GM23338 (cell line): ENCODE results near the gene LAPTM4A. TPM values are rescaled to one million over a fixed set of nuclear protein-coding genes. Genes with fewer than 3 reads are reported as not detected.

Source experiments
- ATAC-seq: fragments of 200-7000 bp; cut with Tn5 transposase; 3 replicates; pipeline ENCODE4 v1.9.1; 2020
- DNase-seq: peaks from one replicate; pipeline ENCODE4 v3.0.0-alpha.2; 2015; ENCODE audit warnings: low spot score
- H2AFZ ChIP-seq: fragments of 200-600 bp; sonication (generic); 2 replicates; pipeline ENCODE4 v1.8.0; 2016; ENCODE audit warnings: antibody characterized with exemption, mild to moderate bottlenecking, moderate library complexity
- H3F3A ChIP-seq: fragments of 200-600 bp; sonication (generic); replicated peaks from 2 replicates; pipeline ENCODE4 v1.8.0; 2017; ENCODE audit warnings: antibody characterized with exemption, mixed run types, low read depth
- H3K27ac ChIP-seq: fragments of 200-600 bp; sonication (generic); 2 replicates; pipeline ENCODE4 v1.6.1; 2016; ENCODE audit warnings: low read depth
- H3K27me3 ChIP-seq: fragments of 200-600 bp; sonication (generic); 2 replicates; pipeline ENCODE4 v1.8.0; 2016; ENCODE audit warnings: mild to moderate bottlenecking, mixed run types, moderate library complexity; ENCODE audit not compliant: insufficient read depth
- H3K36me3 ChIP-seq: fragments of 200-600 bp; sonication (generic); 2 replicates; pipeline ENCODE4 v1.8.0; 2016; ENCODE audit warnings: mild to moderate bottlenecking; ENCODE audit not compliant: insufficient read depth
- H3K4me1 ChIP-seq: fragments of 200-600 bp; sonication (generic); 2 replicates; pipeline ENCODE4 v1.8.0; 2016; ENCODE audit warnings: mild to moderate bottlenecking, moderate library complexity; ENCODE audit not compliant: insufficient read depth
- H3K4me2 ChIP-seq: fragments of 200-600 bp; sonication (generic); 2 replicates; pipeline ENCODE4 v1.7.1; 2017; ENCODE audit warnings: mixed run types
- H3K4me3 ChIP-seq: fragments of 200-600 bp; sonication (generic); 2 replicates; pipeline ENCODE4 v1.6.1; 2016; ENCODE audit warnings: mixed run types
- H3K79me2 ChIP-seq: fragments of 200-600 bp; sonication (generic); replicated peaks from 2 replicates; pipeline ENCODE4 v1.8.0; 2017; ENCODE audit warnings: mild to moderate bottlenecking; ENCODE audit not compliant: insufficient read depth
- H3K9me2 ChIP-seq: fragments of 200-600 bp; sonication (generic); 2 replicates; pipeline ENCODE4 v1.8.0; 2017; ENCODE audit not compliant: insufficient read depth
- H4K20me1 ChIP-seq: fragments of 200-600 bp; sonication (generic); replicated peaks from 2 replicates; pipeline ENCODE4 v1.8.0; 2017; ENCODE audit warnings: mild to moderate bottlenecking; ENCODE audit not compliant: insufficient read depth
- H3K27ac Mint-ChIP-seq: 2 replicates; pipeline ENCODE4 v1.8.0; 2020; ENCODE audit warnings: inconsistent platforms, mild to moderate bottlenecking, moderate library complexity, mixed read lengths
- H3K27me3 Mint-ChIP-seq: 3 replicates; pipeline ENCODE4 v1.8.0; 2022; ENCODE audit warnings: low read depth, mild to moderate bottlenecking, moderate library complexity, mixed read lengths, inconsistent platforms; ENCODE audit not compliant: insufficient read depth, poor library complexity
- H3K36me3 Mint-ChIP-seq: 3 replicates; pipeline ENCODE4 v1.8.0; 2021; ENCODE audit warnings: low read depth, mild to moderate bottlenecking, inconsistent platforms, moderate library complexity, mixed read lengths
- H3K4me1 Mint-ChIP-seq: 3 replicates; pipeline ENCODE4 v1.8.0; 2020; ENCODE audit warnings: mild to moderate bottlenecking, inconsistent platforms, mixed read lengths
- H3K4me3 Mint-ChIP-seq: 3 replicates; pipeline ENCODE4 v1.8.0; 2021; ENCODE audit warnings: moderate library complexity, mild to moderate bottlenecking, inconsistent platforms, mixed read lengths
- H3K9me3 Mint-ChIP-seq: 3 replicates; pipeline ENCODE4 v1.8.0; 2020; ENCODE audit warnings: moderate library complexity, mild to moderate bottlenecking, inconsistent platforms, mixed read lengths
- CREB1 ChIP-seq: fragments of 250-450 bp; sonication (Bioruptor Pico); IDR thresholded peaks from 2 replicates; pipeline ENCODE4 v1.5.0; 2020; ENCODE audit warnings: low read depth, mild to moderate bottlenecking, moderate library complexity
- EZH2phosphoT487 ChIP-seq: fragments of 200-600 bp; sonication (generic); IDR thresholded peaks from one replicate; pipeline ENCODE4 v1.8.1; 2018; ENCODE audit warnings: antibody characterized with exemption; ENCODE audit not compliant: unreplicated experiment
- JUNB ChIP-seq: IDR thresholded peaks from one replicate; pipeline ENCODE4 v1.6.1; 2016; ENCODE audit warnings: antibody characterized with exemption; ENCODE audit not compliant: unreplicated experiment
- NANOG ChIP-seq: IDR thresholded peaks from 2 replicates; pipeline ENCODE4 v1.6.1; 2016; ENCODE audit warnings: antibody characterized with exemption, borderline replicate concordance
- POLR2AphosphoS5 ChIP-seq: IDR thresholded peaks from 2 replicates; pipeline ENCODE4 v1.6.1; 2016; ENCODE audit warnings: antibody characterized with exemption, low read depth
- ZNF114 ChIP-seq: fragments of 250-450 bp; sonication (Bioruptor Pico); IDR thresholded peaks from 2 replicates; pipeline ENCODE4 v1.5.0; 2020; ENCODE audit warnings: mild to moderate bottlenecking, moderate library complexity
- ZNF331 ChIP-seq: fragments of 250-450 bp; sonication (Bioruptor Pico); IDR thresholded peaks from 2 replicates; pipeline ENCODE4 v1.5.0; 2020; ENCODE audit warnings: low read depth, mild to moderate bottlenecking, moderate library complexity
- polyA plus RNA-seq: library from polyadenylated mRNA; unstranded; fragments of >200 nt; fragmentation: Nextera tagmentation; extraction: Ambion mirVana; gene quantifications from 2 replicates; pipeline ENCODE4 v1.2.1, GENCODE V29; 2016
- total RNA-seq: library from RNA; depleted of rRNA; stranded (reverse); fragments of >200 nt; shearing (Covaris generic); gene quantifications from 2 replicates; pipeline ENCODE4 v1.2.3, GENCODE V29; 2014
- TF ChIP-seq, protein P1 (sequence below), 2 experiments: fragments of 200-600 bp in 1 of 2; sonication (generic) in 1 of 2; conservative IDR thresholded peaks; 2 replicates each; pipeline versions ENCODE4 v1.5.1 to v1.6.1; 2016 to 2017; ENCODE audit warnings: antibody characterized with exemption in 2 of 2, low read depth in 2 of 2, mild to moderate bottlenecking in 2 of 2, moderate library complexity in 1 of 2
- TF ChIP-seq, protein P2 (sequence below): IDR thresholded peaks from 2 replicates; pipeline ENCODE4 v1.6.1; 2016; ENCODE audit warnings: antibody characterized with exemption

Gene LAPTM4A
- total and polyA plus RNA-seq, 2 experiments from 2014 or later, result 123 to 214 TPM

DNA sequence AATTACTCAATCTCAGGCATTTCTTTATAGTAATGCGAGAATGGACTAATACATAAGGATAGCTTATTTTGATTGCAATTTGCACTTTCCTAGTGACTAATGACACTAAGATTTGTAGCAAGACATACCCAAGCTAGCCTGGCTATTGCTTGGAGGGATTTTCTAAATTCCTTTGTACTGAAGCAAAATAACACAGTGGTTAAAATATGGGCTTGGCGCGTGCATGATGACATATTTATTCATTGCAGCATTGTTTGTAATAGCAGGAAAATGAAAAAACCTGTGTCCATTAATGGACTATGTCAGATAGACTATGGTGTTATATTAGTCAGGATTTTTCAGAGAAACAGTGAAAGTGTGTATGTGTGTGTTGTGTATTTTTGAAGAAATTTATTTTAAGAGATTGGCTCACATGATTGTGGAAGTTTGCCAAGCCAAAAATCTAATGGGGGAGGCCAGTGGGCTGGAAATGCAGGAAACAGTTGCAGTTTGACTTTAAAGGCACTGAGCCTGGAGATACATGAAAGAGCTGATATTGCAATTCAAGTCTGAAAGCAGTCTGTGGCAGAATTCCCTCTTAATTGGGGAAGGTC, 16.7 kb upstream of the LAPTM4A start (continued):
- no peak for TF ChIP-seq POLR2AphosphoS5
- TF ChIP-seq NANOG, result no peak
- TF ChIP-seq, protein P1, sequence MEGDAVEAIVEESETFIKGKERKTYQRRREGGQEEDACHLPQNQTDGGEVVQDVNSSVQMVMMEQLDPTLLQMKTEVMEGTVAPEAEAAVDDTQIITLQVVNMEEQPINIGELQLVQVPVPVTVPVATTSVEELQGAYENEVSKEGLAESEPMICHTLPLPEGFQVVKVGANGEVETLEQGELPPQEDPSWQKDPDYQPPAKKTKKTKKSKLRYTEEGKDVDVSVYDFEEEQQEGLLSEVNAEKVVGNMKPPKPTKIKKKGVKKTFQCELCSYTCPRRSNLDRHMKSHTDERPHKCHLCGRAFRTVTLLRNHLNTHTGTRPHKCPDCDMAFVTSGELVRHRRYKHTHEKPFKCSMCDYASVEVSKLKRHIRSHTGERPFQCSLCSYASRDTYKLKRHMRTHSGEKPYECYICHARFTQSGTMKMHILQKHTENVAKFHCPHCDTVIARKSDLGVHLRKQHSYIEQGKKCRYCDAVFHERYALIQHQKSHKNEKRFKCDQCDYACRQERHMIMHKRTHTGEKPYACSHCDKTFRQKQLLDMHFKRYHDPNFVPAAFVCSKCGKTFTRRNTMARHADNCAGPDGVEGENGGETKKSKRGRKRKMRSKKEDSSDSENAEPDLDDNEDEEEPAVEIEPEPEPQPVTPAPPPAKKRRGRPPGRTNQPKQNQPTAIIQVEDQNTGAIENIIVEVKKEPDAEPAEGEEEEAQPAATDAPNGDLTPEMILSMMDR (conservative IDR thresholded peaks at IDR 0.05; ENCODE audit: low read depth in 2 of 2), result no peak

DNA sequence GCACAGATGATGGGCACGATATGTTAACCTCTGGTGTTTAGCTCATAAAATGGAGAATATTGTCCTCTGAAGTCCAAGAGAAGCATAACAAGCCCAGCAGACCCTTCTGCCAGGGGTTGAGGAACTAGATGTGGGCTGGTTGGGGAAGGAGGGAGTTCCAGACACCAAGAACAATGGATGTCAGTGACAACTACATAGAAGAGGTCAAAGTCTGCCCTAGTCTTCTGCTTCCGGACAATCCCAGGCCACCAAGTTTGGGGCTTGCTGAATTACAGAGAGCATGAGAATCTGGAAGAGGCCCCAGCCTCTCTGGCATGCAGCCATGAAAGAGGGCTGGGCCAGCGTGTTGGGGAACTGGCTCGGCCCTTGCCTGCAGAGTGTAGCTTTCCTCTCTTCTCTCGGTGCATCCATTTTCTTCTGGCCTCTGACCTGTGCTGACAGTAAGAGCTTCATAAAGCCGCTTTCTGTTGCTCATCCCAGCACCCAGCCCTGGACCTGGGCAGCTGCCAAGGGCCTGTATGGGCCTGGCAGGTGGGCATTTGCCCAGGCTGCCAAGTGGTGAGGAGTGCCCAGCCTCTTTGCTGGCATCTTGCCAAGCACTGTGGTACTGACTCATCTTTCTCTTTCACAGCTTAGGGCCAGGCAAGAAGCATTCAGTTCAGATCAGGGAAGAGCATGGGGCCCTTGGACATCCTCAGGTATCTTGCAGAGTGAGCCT, 14.6 kb upstream of the LAPTM4A start:
- Histone ChIP-seq H3K9me2 (no peaks in the 10 kb centered on the region; the same call in none of the 2 replicates), H3K4me1 (no peaks in the 10 kb centered on the region), H3K27ac (no peak overlapping the region), H3K27me3 (no peaks in the 10 kb centered on the region), H4K20me1 (no peaks in the 10 kb centered on the region), H2AFZ (no peak overlapping the region; the same call in 1 of the 2 replicates), H3K79me2 (no peaks in the 10 kb centered on the region), H3K4me2 (no peak overlapping the region), H3F3A (no peaks in the 10 kb centered on the region), H3K36me3 (no peaks in the 10 kb centered on the region), H3K4me3 (no peak overlapping the region)
- Mint-ChIP-seq H3K36me3 (no peaks in the 10 kb centered on the region), H3K4me3 (no peak overlapping the region), H3K9me3 (0 out of 3 replicates have a peak, but pooled peaks cover 2% of the 10 kb centered on the region), H3K27ac (no peak overlapping the region), H3K4me1 (peaks cover 2% of the 10 kb centered on the region; the same call in 2 of the 3 replicates), H3K27me3 (no peaks in the 10 kb centered on the region)
- DNase-seq, result no peak
- TF ChIP-seq NANOG, result no peak
- no peak for ATAC-seq

DNA sequence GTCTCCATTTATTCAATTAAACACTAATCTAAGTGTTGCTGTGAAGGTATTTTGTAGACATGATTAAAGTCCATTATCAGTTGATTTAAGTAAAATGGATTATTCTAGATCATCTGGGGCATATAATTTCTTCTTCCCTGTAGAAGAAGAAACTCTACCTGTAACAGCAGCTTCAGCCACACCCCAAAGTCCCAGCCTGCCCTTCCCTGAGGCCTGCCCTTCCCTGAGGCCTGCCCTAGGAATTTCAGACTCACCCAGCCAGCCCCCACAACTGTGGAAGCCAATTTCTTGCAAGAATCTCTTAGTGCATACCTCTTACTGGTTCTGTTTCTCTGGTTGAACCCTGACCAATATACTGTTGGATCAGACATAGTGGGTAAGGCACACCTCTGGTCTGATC, 13.4 kb upstream of the LAPTM4A start:
- Histone ChIP-seq H4K20me1 (no peaks in the 10 kb centered on the region), H3K4me2 (no peak overlapping the region), H3K9me2 (no peaks in the 10 kb centered on the region; the same call in none of the 2 replicates), H2AFZ (no peak overlapping the region), H3K79me2 (no peaks in the 10 kb centered on the region), H3K4me1 (no peaks in the 10 kb centered on the region), H3K27me3 (no peaks in the 10 kb centered on the region), H3K36me3 (no peaks in the 10 kb centered on the region), H3K4me3 (no peak overlapping the region), H3F3A (no peaks in the 10 kb centered on the region), H3K27ac (no peak overlapping the region)
- Mint-ChIP-seq H3K4me1 (no peaks in the 10 kb centered on the region), H3K36me3 (no peaks in the 10 kb centered on the region), H3K27me3 (no peaks in the 10 kb centered on the region), H3K9me3 (0 out of 3 replicates have a peak, but pooled peaks cover 2% of the 10 kb centered on the region), H3K4me3 (no peak overlapping the region), H3K27ac (no peak overlapping the region)
- DNase-seq, result no peak
- TF ChIP-seq, protein P2, sequence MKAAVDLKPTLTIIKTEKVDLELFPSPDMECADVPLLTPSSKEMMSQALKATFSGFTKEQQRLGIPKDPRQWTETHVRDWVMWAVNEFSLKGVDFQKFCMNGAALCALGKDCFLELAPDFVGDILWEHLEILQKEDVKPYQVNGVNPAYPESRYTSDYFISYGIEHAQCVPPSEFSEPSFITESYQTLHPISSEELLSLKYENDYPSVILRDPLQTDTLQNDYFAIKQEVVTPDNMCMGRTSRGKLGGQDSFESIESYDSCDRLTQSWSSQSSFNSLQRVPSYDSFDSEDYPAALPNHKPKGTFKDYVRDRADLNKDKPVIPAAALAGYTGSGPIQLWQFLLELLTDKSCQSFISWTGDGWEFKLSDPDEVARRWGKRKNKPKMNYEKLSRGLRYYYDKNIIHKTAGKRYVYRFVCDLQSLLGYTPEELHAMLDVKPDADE, result no peak
- TF ChIP-seq ZNF331 (CRISPR knock-in tag), result no peak
- TF ChIP-seq POLR2AphosphoS5, result no peak
- TF ChIP-seq NANOG, result no peak
- TF ChIP-seq, protein P1 (conservative IDR thresholded peaks at IDR 0.05; ENCODE audit: low read depth in 2 of 2), result no peak
- TF ChIP-seq JUNB, result no peak
- TF ChIP-seq CREB1 (CRISPR knock-in tag), result no peak
- no peak for TF ChIP-seq ZNF114 (CRISPR knock-in tag)
- TF ChIP-seq EZH2phosphoT487, result no peak
- no peak for ATAC-seq
